Tibial nerve (tissue), 4 donors: ENCODE measurements around the gene RBM20.

ENCODE experiments used
- CTCF ChIP-seq, 5 experiments: fragments of 200-600 bp in 3 of 5; fragments of 450-650 bp in 2 of 5; sonication (generic) in 3 of 5; IDR thresholded peaks; one replicate each; pipeline ENCODE4 v1.5.1; 2016 to 2019; ENCODE audit warnings: antibody characterized with exemption in 5 of 5, mild to moderate bottlenecking in 3 of 5, moderate library complexity in 2 of 5
- EP300 ChIP-seq, 2 donors: sonication (generic); formaldehyde crosslinking; IDR thresholded peaks; one replicate each; pipeline ENCODE4 v1.6.1; 2017; ENCODE audit warnings: antibody characterized with exemption in 2 of 2, mild to moderate bottlenecking in 1 of 2
- POLR2A ChIP-seq, 2 donors: fragments of 450-650 bp; IDR thresholded peaks; one replicate each; pipeline ENCODE4 v1.6.1; 2017; ENCODE audit warnings: antibody characterized with exemption in 2 of 2, mild to moderate bottlenecking in 2 of 2, moderate library complexity in 2 of 2

- TF ChIP-seq POLR2A (IDR thresholded peaks at IDR 0.05) (no peak), CTCF (IDR thresholded peaks at IDR 0.05) (no peak), EP300 (IDR thresholded peaks at IDR 0.05) (no peak)
Observed at GRCh38 chr10:110843796-110844616, 199.9 kb downstream of the RBM20 start.
